ENCODE measurements around the gene GDPD2.

Gene GDPD2

GRCh38 chrX:70429759-70430158 is 6.6 kb downstream of the GDPD2 start:
- CTCF ChIA-PET = no interaction called here
- H3K36me3 ChIP-seq (ENCODE audit: control insufficient read depth in 4 of 4, insufficient read depth in 4 of 4, low read length in 3 of 4) = no peaks in the 10 kb centered on the region
- no peak overlapping the region for H3K4me3 ChIP-seq (ENCODE audit: control insufficient read depth in 1 of 7, extremely low read depth in 1 of 7, insufficient read depth in 4 of 7, low read depth in 2 of 7, low read length in 6 of 7)
- H3K27me3 ChIP-seq (replicated peaks in 2 of 5; ENCODE audit: control insufficient read depth in 4 of 5, insufficient read depth in 5 of 5, low read length in 4 of 5) = peaks cover 0 to 8% (median 0%) of the 10 kb centered on the region in 5 experiments
- no CpG with 5 or more reads among the region's 6 CpGs for WGBS (ENCODE audit: insufficient coverage)
- DNase-seq = no peak
- H3K9me3 ChIP-seq (ENCODE audit: control extremely low read depth in 1 of 5, control insufficient read depth in 4 of 5, insufficient read depth in 2 of 5, low read depth in 1 of 5, low read length in 4 of 5) = no peaks in the 10 kb centered on the region
- POLR2A ChIA-PET = no interaction called here
- H3K4me1 ChIP-seq (ENCODE audit: control extremely low read depth in 1 of 4, control insufficient read depth in 4 of 4, insufficient read depth in 4 of 4, low read length in 3 of 4) = peaks cover 0 to 9% (median 7%) of the 10 kb centered on the region in 4 experiments
- H3K27ac ChIP-seq (ENCODE audit: insufficient read depth in 1 of 2, low read depth in 1 of 2, low read length in 2 of 2, poor library complexity in 1 of 2, severe bottlenecking in 2 of 2) = no peak overlapping the region

DNA sequence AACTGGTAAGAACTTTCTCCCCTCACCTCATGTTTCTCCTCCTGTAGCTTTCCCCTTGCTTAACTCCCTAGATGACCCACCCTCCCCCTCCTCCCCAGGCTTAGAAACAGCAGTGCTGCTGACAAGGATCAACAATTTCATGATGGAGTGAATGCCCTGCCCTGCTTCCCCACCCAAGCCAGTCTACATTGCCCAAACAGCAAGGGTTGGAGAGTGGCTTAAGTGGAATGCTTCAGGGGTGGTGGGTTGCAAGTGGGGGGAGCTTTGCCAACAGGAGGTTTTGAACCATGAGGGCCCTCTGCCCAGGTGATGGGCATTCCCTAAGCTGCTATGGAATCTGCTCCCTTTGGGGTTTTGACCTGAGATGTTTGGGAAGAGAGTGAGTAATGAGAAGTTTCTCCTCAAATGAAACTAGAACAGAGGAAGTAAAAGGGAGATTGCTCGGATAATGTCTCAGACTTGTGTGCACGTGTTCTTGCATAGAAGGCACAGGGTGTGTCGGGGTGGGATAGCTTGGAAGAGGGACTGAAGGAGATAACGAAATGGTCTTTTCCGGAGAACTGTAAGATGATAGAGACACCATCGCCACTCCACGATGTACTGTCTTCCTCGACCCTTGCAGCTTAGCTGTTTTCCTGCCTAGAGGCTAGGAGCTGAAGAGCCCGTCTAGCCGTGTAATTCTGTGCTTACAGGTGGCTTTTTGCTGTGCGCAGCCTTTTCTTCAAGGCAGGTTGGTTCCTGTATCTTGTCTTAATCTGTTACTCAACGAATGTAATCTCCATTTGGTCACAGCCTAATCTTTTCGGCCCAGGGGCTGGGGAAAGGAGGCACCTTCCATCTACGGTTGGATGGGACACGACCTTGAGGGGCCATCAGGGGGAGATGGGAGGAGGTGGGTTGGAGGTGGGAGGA is 10.1 kb downstream of the GDPD2 start:
- no peaks in the 10 kb centered on the region for H3K36me3 ChIP-seq (ENCODE audit: control insufficient read depth in 4 of 4, insufficient read depth in 4 of 4, low read length in 3 of 4)
- H3K4me1 ChIP-seq (ENCODE audit: control extremely low read depth in 1 of 4, control insufficient read depth in 4 of 4, insufficient read depth in 4 of 4, low read length in 3 of 4) = peaks cover 0 to 18% (median 14%) of the 10 kb centered on the region in 4 experiments
- DNase-seq = no peak
- peak overlapping the region in 6 of 7 experiments; percentile 47 to 77 (median 64) for H3K4me3 ChIP-seq (ENCODE audit: control insufficient read depth in 1 of 7, extremely low read depth in 1 of 7, insufficient read depth in 4 of 7, low read depth in 2 of 7, low read length in 6 of 7)
- H3K27me3 ChIP-seq (replicated peaks in 2 of 5; ENCODE audit: control insufficient read depth in 4 of 5, insufficient read depth in 5 of 5, low read length in 4 of 5) = peaks cover 0 to 13% (median 0%) of the 10 kb centered on the region in 5 experiments
- ChIA-PET CTCF (interaction anchor here (0.5 to 3.1 kb wide), 10 partner anchors 10 to 545 kb away, joined by 3 to 16 read pairs (median 3); partner anchors contain the start of genes DLG3 and GDPD2), POLR2A (interaction anchor here (0.5 to 0.6 kb wide), 2 partner anchors 78 to 254 kb away, joined by 3 to 4 read pairs; no protein-coding TSS in a partner anchor)
- H3K27ac ChIP-seq (ENCODE audit: insufficient read depth in 1 of 2, low read depth in 1 of 2, low read length in 2 of 2, poor library complexity in 1 of 2, severe bottlenecking in 2 of 2) = no peak overlapping the region
- no peaks in the 10 kb centered on the region for H3K9me3 ChIP-seq (ENCODE audit: control extremely low read depth in 1 of 5, control insufficient read depth in 4 of 5, insufficient read depth in 2 of 5, low read depth in 1 of 5, low read length in 4 of 5)
- 71% methylated on average over 12 of the region's 15 CpGs for WGBS (ENCODE audit: insufficient coverage)

DNA sequence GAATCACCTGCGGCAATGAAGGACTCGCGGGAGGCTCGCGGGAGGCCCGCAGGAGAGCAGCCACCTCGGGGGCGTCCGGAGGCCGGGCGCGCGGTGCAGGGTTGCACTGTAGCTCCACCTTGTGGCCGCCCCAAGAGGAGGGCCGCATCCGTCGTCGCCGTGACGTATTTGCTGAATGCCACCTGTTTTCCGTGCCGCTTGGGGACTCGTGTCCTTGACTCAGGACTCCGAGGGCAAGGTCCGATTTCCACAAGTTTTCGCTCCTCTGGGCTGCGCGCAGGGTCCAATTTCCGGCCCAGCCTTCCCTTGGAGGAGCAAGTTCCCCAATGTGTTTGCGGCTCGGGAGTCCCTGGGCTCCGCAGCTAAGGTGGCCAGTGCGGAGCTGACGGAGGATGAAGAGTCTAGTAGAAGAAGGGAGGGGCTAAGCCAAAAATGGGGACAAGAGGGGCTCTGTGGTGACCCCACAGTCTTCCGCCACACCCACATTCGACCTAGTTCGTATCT is 10.8 kb downstream of the GDPD2 start:
- peak in 2 of 3 donors; percentile 72 to 77 for DNase-seq

DNA sequence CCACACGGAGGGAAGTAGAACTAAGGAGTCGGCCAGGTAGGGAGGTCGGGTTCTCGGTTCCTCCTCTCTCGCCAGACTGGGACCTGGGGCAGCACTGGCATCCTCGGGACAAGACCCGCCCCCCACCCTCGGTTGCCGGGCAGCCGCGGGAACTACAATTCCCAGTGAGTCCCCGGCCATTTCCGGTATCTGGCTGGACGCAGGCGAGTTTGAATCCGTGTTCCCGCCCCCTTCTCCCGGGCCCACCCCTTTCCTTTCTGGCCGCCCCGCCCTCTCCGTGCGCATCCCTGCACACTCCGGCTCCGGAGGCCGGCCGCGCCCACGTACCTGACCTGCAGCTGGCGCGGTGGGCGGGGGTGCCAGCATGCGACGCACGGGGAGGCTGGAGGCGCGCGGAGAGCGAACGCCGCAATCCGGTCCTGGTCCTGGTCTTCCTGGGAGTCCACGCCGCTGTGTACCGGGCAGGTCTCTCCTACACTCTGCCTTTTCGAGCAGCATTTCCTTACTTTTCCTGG is 11.3 kb downstream of the GDPD2 start:
- ChIA-PET CTCF (interaction anchor here (1.3 to 3.1 kb wide), 7 partner anchors 8 to 105 kb away, joined by 3 to 16 read pairs (median 12); partner anchors contain the start of genes DLG3 and GDPD2), POLR2A (no interaction called here)
- Histone ChIP-seq H3K4me1 (ENCODE audit: control extremely low read depth in 1 of 4, control insufficient read depth in 4 of 4, insufficient read depth in 4 of 4, low read length in 3 of 4) (peaks cover 0 to 26% (median 20%) of the 10 kb centered on the region in 4 experiments), H3K9me3 (ENCODE audit: control extremely low read depth in 1 of 5, control insufficient read depth in 4 of 5, insufficient read depth in 2 of 5, low read depth in 1 of 5, low read length in 4 of 5) (no peaks in the 10 kb centered on the region), H3K27ac (ENCODE audit: insufficient read depth in 1 of 2, low read depth in 1 of 2, low read length in 2 of 2, poor library complexity in 1 of 2, severe bottlenecking in 2 of 2) (no peak overlapping the region), H3K27me3 (replicated peaks in 2 of 5; ENCODE audit: control insufficient read depth in 4 of 5, insufficient read depth in 5 of 5, low read length in 4 of 5) (peaks cover 0 to 13% (median 0%) of the 10 kb centered on the region in 5 experiments), H3K4me3 (ENCODE audit: control insufficient read depth in 1 of 7, extremely low read depth in 1 of 7, insufficient read depth in 4 of 7, low read depth in 2 of 7, low read length in 6 of 7) (peak overlapping the region; percentile 47 to 77 (median 61)), H3K36me3 (ENCODE audit: control insufficient read depth in 4 of 4, insufficient read depth in 4 of 4, low read length in 3 of 4) (no peaks in the 10 kb centered on the region)
- DNase-seq = peak in 2 of 3 donors; percentile 23 to 25
- 47% methylated on average over 39 of the region's 45 CpGs for WGBS (ENCODE audit: insufficient coverage)

More for the DNA sequence above, 10.8 kb downstream of the GDPD2 start:
- ChIA-PET CTCF (interaction anchor here (0.9 to 3.1 kb wide), 8 partner anchors 9 to 116 kb away, joined by 3 to 16 read pairs (median 4); partner anchors contain the start of genes DLG3 and GDPD2), POLR2A (interaction anchor here (0.5 kb wide), 1 partner anchor 79 kb away, joined by 3 read pairs; no protein-coding TSS in a partner anchor)
- peaks cover 0 to 22% (median 16%) of the 10 kb centered on the region in 4 experiments for H3K4me1 ChIP-seq (ENCODE audit: control extremely low read depth in 1 of 4, control insufficient read depth in 4 of 4, insufficient read depth in 4 of 4, low read length in 3 of 4)
- H3K36me3 ChIP-seq (ENCODE audit: control insufficient read depth in 4 of 4, insufficient read depth in 4 of 4, low read length in 3 of 4) = no peaks in the 10 kb centered on the region
- 34% methylated on average over 27 of the region's 37 CpGs for WGBS (ENCODE audit: insufficient coverage)
- H3K27ac ChIP-seq (ENCODE audit: insufficient read depth in 1 of 2, low read depth in 1 of 2, low read length in 2 of 2, poor library complexity in 1 of 2, severe bottlenecking in 2 of 2) = no peak overlapping the region
- H3K9me3 ChIP-seq (ENCODE audit: control extremely low read depth in 1 of 5, control insufficient read depth in 4 of 5, insufficient read depth in 2 of 5, low read depth in 1 of 5, low read length in 4 of 5) = no peaks in the 10 kb centered on the region
- peak overlapping the region; percentile 47 to 77 (median 61) for H3K4me3 ChIP-seq (ENCODE audit: control insufficient read depth in 1 of 7, extremely low read depth in 1 of 7, insufficient read depth in 4 of 7, low read depth in 2 of 7, low read length in 6 of 7)
- H3K27me3 ChIP-seq (replicated peaks in 2 of 5; ENCODE audit: control insufficient read depth in 4 of 5, insufficient read depth in 5 of 5, low read length in 4 of 5) = peaks cover 0 to 13% (median 0%) of the 10 kb centered on the region in 5 experiments

- H3K27me3 ChIP-seq (replicated peaks in 2 of 5; ENCODE audit: control insufficient read depth in 4 of 5, insufficient read depth in 5 of 5, low read length in 4 of 5) = peaks cover 0 to 13% (median 0%) of the 10 kb centered on the region in 5 experiments
- 54% methylated on average over 16 of the region's 17 CpGs for WGBS (ENCODE audit: insufficient coverage)
- H3K4me1 ChIP-seq (ENCODE audit: control extremely low read depth in 1 of 4, control insufficient read depth in 4 of 4, insufficient read depth in 4 of 4, low read length in 3 of 4) = peaks cover 0 to 26% (median 20%) of the 10 kb centered on the region in 4 experiments
- POLR2A ChIA-PET = interaction anchor here (0.7 kb wide), 1 partner anchor 9 kb away, joined by 3 read pairs; no protein-coding TSS in a partner anchor
- H3K36me3 ChIP-seq (ENCODE audit: control insufficient read depth in 4 of 4, insufficient read depth in 4 of 4, low read length in 3 of 4) = no peaks in the 10 kb centered on the region
- CTCF ChIA-PET = interaction anchor here (1.3 to 3.1 kb wide), 7 partner anchors 8 to 230 kb away, joined by 3 to 14 read pairs (median 9); partner anchors contain the start of genes DLG3 and GDPD2
- DNase-seq = peak in 2 of 3 donors; percentile 67 to 75
- H3K4me3 ChIP-seq (ENCODE audit: control insufficient read depth in 1 of 7, extremely low read depth in 1 of 7, insufficient read depth in 4 of 7, low read depth in 2 of 7, low read length in 6 of 7) = peak overlapping the region in 6 of 7 experiments; percentile 44 to 77 (median 64)
- no peak overlapping the region for H3K27ac ChIP-seq (ENCODE audit: insufficient read depth in 1 of 2, low read depth in 1 of 2, low read length in 2 of 2, poor library complexity in 1 of 2, severe bottlenecking in 2 of 2)
- H3K9me3 ChIP-seq (ENCODE audit: control extremely low read depth in 1 of 5, control insufficient read depth in 4 of 5, insufficient read depth in 2 of 5, low read depth in 1 of 5, low read length in 4 of 5) = no peaks in the 10 kb centered on the region
These were observed 11.9 kb downstream of the GDPD2 start for GRCh38 chrX:70434914-70435586.

GRCh38 chrX:70436343-70436742 is 13.2 kb downstream of the GDPD2 start:
- 38% methylated on average over 14 of the region's 16 CpGs for WGBS (ENCODE audit: insufficient coverage)
- CTCF ChIA-PET = interaction anchor here (1.8 to 2.6 kb wide), 4 partner anchors 9 to 19 kb away, joined by 8 to 14 read pairs (median 12); partner anchors contain the start of genes DLG3 and GDPD2

More at GRCh38 chrX:70436343-70436742, 13.2 kb downstream of the GDPD2 start:
- no peak overlapping the region for H3K27ac ChIP-seq (ENCODE audit: insufficient read depth in 1 of 2, low read depth in 1 of 2, low read length in 2 of 2, poor library complexity in 1 of 2, severe bottlenecking in 2 of 2)
- no peaks in the 10 kb centered on the region for H3K36me3 ChIP-seq (ENCODE audit: control insufficient read depth in 4 of 4, insufficient read depth in 4 of 4, low read length in 3 of 4)
- H3K9me3 ChIP-seq (ENCODE audit: control extremely low read depth in 1 of 5, control insufficient read depth in 4 of 5, insufficient read depth in 2 of 5, low read depth in 1 of 5, low read length in 4 of 5) = no peaks in the 10 kb centered on the region
- peaks cover 0 to 26% (median 20%) of the 10 kb centered on the region in 4 experiments for H3K4me1 ChIP-seq (ENCODE audit: control extremely low read depth in 1 of 4, control insufficient read depth in 4 of 4, insufficient read depth in 4 of 4, low read length in 3 of 4)
- POLR2A ChIA-PET = no interaction called here
- H3K27me3 ChIP-seq (replicated peaks in 2 of 5; ENCODE audit: control insufficient read depth in 4 of 5, insufficient read depth in 5 of 5, low read length in 4 of 5) = peaks cover 0 to 16% (median 2%) of the 10 kb centered on the region in 5 experiments
- H3K4me3 ChIP-seq (ENCODE audit: control insufficient read depth in 1 of 7, extremely low read depth in 1 of 7, insufficient read depth in 4 of 7, low read depth in 2 of 7, low read length in 6 of 7) = no peak overlapping the region
- peak in 2 of 3 donors; percentile 65 to 66 for DNase-seq
